ENCODE results near the gene SMG7.

The SMG7 gene

GRCh38 chr1:183470961-183471742 is 1.1 kb upstream of the SMG7 start:
- peak; percentile 64 for DNase-seq

DNA sequence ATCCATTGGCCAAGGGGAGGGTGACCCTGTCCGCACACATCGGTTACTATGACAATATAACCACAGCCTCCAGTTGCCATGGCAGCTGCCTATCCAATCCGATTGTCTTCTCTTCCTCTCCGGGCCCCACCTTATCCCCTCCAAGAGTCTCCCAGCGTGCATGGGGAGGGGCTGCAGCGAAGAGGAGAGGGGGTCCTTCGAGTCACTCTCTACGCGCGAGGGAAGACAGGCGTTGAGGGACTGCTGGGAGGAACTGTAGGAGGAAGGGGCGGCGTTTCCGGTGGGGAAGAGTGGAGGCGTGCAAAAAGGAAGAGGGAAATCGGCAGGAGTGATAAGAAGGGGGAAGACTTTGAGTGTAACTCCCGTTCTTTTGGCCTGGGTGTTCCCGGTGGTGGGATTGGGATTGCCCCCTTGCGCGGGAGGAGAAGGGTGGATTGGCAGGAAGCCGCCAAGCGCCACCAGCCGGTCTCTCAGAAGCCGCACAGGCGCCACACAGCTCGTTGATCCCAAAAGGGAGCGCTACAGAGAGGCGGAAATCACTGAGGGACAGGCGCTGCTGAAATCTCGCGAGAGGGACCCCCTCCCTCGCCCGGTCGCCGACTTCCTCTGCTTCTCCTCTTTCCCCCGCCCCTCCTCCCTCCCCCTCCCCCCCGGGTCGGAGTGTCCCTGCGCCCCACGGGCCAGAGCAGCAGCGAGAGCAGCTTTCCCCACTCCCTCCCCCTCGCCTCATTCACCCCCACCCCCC is 384 bp upstream of the SMG7 start:
- DNase-seq = peak; percentile 91

- no peak for DNase-seq
Measured at GRCh38 chr1:183473217-183473536, 878 bp downstream of the SMG7 start.

- DNase-seq = no peak
Measured at GRCh38 chr1:183476081-183476480, 3.8 kb downstream of the SMG7 start.

GRCh38 chr1:183477986-183478781 is 5.9 kb downstream of the SMG7 start:
- DNase-seq = no peak

DNA sequence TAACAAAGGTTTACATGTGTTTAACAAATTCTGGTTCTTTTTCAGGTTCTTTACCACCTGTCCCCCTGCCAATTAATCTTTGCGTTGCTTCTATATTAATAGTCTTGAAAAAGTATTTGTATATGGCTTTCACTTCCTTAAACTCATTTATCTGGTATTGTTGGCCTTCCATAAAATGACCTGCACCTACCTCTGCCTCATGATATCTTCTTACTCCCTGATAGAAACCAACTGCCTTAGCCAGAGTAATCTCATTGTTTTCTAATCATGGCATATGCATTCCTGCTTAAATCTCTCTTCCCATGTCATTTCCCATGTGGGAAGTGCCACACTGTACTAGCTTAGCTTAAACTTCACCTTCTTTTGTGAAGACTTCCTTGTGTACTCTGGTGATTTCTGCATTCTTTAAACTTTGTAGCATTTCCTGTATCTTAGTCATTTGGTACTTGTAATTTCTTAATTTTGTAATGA is 8.7 kb downstream of the SMG7 start:
- no peak for DNase-seq

DNA sequence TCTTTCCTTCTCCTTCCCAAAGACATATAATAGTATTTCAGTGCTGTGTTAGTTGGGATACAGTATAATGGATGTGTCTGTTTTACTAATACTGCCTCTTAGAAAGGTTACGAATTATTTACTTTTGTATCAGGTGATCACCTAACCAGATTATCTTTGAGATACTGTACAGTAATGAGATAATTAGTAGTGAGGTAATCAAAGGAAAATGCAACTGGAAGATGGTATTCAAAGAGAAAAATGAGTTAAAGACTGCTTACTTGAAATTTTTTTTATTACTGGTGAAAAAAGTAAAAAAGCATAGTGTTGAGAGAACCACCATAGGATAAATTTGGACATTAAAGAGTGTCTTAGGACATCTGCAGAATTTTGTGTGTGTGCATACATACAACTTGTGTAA is 10.9 kb downstream of the SMG7 start:
- DNase-seq = no peak

DNA sequence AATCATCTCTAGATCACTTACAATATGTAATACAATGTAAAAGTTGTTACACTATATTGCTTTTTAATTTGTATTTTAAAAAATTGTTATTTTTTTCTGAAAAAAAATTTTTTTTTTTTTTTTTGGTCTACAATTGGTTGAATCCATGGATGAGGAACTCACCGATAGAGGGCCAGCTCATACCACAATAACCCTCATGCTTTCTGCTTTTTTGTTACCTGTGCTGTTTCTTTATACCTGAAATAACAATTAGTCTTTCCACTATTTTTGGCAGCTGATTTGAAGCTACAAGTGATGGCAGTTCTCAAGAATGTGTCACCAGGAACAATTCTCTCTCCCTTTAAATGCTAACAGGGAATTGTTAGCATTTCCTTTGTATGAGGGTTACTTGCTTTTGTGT is 12.0 kb downstream of the SMG7 start:
- no peak for DNase-seq

DNA sequence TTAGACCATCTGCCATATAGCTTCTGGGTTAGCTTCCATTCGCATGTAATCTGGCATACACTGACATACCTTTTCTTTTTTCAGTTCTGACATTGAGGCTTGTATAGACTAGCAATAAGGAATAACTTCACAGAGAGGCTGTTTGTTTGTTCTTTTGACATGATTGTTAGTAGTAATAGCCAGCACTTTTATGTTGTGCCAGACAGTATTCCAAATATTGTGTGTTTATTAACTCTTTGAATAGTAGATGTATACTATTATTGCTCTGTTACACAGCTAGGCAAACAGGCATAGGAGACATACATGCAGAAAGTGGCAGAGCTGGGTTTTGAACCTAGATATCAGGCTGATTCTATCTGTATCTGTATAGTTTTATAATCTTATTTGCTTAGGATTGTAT is 12.6 kb downstream of the SMG7 start:
- no peak for DNase-seq

DNA sequence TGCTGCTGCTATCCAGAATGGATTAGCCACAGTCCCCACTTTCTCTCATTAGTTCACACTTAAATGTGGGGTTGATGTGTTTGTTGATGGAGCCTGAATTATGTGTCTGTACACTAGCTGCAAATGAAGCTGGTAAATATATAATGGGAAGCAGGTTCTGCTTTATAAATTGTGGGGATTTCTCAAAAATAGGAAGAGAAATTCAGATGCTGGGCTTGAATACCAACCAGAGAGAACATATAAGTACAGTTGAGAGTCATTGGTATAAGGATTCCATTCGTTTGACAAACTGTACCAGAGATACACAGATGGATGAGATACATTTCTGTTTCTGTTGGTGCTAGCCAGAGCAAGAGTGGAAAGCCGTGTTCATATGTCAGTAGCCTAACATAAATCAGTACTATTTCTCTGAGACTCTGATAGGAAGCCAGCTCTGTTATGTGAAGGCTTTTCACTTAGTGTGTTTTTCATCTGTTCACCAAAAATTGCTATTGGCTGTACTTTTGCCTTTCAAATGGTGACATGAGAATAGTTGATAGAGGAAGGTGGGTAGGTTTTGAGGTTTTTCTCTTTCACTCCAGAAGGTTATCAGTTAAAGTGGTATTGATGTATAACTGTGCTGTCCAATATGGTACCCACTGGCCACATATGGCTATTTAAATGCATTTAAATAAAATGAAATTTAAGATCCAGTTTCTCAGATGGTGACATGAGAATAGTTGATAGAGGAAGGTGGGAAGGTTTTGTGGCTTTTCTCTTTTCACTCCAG is 15.6 kb downstream of the SMG7 start:
- DNase-seq = no peak

GRCh38 chr1:183490932-183491331 is 18.6 kb downstream of the SMG7 start:
- DNase-seq = no peak

DNA sequence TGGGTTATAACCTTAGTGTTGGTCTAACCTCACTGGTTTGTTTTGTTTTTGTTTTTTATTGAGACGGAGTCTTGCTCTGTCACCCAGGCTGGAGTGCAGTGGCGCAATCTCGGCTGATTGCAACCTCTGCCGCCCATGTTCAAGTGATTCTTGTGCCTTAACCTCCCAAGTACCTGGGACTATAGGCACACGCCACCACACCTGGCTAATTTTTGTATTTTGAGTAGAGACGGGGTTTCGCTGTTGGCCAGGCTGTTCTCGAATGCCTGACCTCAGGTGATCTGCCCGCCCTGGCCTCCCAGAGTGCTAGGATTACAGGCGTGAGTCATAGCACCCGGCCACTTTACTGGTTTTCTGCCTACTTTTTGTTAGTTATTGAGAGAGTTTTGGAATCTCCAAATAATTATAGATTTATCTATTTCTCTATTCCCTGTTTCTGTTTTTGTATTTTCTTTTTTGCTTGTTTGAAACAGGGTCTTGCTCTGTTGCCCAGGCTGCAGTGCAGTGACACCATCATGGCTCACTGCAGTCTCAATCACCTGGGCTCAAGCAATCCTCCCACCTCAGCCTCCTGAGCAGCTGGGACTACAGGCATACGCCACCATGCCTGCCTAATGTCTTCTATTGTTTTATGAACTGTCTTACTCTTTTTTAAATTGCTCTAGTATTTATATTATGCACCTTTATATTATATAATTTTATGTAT is 21.4 kb downstream of the SMG7 start:
- no peak for DNase-seq

GRCh38 chr1:183495420-183495819 is 23.1 kb downstream of the SMG7 start:
- DNase-seq = no peak

- DNase-seq = no peak
Measured at GRCh38 chr1:183497218-183497617, 24.9 kb downstream of the SMG7 start.

- no peak for DNase-seq
Measured at GRCh38 chr1:183498342-183498991, 26.2 kb downstream of the SMG7 start.

- peak; percentile 3 for DNase-seq
Measured at GRCh38 chr1:183505454-183506089, 33.3 kb downstream of the SMG7 start.

- no peak for DNase-seq
Measured at GRCh38 chr1:183506561-183506960, 34.3 kb downstream of the SMG7 start.

- no peak for DNase-seq
Measured at GRCh38 chr1:183508694-183509093, 36.4 kb downstream of the SMG7 start.

GRCh38 chr1:183512450-183512849 is 40.2 kb downstream of the SMG7 start:
- no peak for DNase-seq

GRCh38 chr1:183514235-183514634 is 41.9 kb downstream of the SMG7 start:
- no peak for DNase-seq

Data from kidney glomerular epithelial cell (primary cell).